Ureter (tissue), 1 donor: ENCODE data around the gene SORCS2. TPM values are rescaled to one million over a fixed set of nuclear protein-coding genes. Genes with fewer than 3 reads are reported as not detected.

Source experiments
- DNase-seq: peaks from one replicate; pipeline ENCODE4 v3.0.0-alpha.2; 2020; ENCODE audit warnings: low spot score
- total RNA-seq: library from RNA; stranded (reverse); gene quantifications from one replicate; pipeline ENCODE4 v1.2.4, GENCODE V29; 2023
- donor health status: DM: yes; HTN: yes; CAD: no.

Gene SORCS2
- total RNA-seq, 1 donor from 2014 or later = 2.8 TPM

DNA sequence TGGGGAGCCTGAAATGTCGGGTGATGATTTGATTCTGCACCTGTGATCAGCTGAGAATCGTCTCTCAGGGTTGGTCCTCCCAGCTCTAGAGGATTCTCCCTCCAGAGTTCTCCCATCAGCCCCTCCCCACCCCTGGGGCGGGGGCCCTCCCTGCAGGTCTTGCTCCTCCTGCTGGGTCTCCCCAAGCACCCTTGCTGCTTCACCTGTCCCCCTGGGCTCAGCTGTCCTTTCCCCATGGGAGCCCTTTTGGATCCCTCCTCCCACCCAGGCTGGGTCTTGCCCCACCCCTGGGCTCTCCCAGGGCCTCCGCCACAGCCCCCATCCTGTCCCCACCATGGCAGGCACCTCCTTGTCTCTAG is 220.2 kb downstream of the SORCS2 start:
- DNase-seq = no peak

DNA sequence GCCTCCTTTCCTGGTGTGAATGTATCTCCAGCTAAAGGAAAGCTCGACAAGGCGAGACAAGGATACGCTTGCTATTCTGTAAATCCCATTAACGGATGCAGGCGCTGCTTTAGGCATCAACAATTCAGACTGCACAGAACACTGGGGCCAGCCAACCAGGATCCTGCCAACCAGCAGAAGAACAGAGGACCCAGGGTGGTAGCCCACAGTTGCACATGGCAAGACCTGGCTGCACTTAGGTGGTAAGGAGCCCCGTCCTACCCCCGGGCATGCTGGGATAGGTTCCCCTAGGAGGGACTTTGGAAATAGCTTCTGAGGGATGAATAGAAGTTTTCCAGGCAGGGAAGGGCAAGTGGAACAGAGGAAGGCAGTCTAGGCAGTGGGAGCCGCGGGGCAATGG is 221.7 kb downstream of the SORCS2 start:
- DNase-seq = no peak

DNA sequence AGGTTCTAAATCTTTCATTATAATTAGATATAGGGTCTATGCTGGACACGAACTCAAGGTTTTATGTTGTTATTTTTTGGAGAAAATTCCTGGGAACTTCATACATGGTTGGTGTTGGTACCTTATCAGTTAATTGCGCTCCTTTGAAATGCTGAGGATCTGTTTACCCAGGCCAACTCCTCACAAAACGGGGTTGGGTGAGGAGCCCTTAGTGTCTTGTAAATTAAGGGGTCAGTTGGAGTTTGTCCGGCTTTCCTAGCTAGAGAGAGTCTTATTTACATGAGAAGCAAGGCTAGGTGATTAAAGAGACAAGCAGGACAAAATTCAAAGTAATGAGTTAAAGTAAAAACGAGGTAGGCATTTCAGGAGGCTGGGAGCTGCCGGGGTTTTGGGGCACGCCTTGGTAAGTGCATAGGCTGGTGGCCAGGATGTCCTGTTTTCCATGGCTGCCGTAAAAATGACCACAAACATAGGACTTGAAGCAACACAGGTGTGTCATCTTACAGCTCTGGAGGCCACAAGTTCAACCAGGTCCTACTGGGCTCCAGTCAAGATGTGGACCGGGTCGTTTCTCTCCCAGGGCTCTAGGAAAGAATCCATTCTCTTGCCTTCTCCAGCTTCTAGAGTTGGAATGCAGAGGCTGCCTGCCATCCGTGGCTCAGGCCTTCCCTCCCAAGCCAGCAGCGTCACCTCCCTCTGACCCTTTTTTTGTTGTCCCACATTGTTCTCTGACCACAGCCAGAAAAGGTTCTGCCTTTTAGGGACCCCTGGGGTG is 222.6 kb downstream of the SORCS2 start:
- DNase-seq = no peak

DNA sequence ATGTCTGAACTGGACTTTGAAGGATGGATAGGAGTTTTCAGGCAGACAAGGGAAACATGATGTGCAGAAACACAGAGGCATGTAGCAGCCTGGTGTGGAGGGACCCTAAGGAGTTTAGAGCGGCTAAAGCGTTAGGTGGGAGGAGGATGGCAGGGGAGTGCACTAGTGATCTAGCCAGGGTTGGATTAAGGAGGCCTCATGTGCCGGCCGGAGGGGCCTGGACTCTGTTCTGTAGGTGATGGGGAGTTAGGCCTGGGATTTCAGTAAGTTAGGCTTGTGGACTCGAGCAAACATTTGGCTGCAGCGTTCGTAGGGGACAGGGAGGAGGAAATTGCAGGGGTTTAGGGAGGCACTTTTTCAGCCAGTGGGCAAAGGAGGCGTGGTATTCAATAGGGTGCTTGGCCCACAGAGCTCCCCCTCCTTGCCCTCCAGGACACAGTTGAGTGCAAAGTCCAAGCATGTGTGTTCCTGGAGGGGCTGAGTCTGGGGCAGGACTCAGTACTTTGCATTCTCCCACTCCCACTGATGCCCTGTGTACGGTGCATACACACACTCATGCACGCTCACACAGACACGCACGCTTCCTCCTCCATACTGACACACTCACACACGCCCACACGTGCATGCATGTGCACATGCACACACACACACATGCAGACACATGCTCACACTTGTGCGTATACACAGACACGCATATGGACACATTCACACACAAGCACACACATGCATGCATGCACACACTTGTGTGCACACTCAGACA is 223.8 kb downstream of the SORCS2 start:
- no peak for DNase-seq

DNA sequence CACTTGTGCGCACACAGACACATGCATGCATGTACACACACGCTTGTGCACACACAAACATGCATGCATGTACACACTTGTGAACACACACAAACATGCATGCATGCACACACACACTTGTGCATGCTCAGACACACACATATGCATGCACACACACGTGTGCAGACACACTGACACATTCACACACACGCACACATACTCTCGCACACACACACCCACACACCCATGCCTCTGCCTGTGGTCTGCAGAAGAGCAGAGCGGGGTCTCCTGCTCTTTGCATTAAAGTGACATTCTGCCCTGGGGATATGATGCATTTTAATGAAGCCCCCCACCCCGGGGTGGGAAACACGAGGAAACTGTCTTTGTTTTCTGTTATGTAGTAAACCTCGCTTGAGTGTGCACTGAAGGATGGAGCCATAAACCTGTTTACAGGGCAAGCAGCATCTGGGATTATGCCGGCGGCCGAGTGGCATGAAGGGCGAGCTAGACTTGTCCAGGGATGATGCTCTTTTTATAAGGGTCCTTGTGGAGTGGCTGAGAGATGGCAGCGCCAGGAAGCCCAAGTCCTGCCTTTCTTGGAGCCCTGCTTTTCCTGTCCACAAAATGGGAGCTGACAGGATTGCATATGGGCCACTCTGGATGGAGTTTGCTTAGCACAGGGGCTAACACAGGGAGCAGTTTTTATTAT is 224.6 kb downstream of the SORCS2 start:
- DNase-seq = no peak

DNA sequence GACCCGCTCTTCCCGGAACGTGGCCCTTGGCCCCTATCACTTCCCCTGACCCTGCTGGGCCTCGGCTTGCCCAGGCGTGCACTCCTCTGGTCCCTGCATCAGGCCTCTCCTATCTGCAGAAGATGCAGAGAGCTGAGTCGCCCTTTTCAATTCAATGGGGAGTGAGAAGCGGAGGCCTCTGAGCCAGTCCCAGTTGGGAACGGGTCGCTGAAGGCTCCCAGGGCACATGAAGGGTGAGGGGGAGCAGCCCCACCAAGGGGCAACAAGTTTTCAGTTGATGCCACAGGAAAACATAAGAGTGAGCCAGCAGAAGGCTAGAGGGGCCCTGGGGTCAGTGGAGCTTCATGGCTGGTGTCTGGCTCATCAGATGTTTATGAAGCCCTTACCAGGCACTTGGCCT is 225.3 kb downstream of the SORCS2 start:
- DNase-seq = no peak

DNA sequence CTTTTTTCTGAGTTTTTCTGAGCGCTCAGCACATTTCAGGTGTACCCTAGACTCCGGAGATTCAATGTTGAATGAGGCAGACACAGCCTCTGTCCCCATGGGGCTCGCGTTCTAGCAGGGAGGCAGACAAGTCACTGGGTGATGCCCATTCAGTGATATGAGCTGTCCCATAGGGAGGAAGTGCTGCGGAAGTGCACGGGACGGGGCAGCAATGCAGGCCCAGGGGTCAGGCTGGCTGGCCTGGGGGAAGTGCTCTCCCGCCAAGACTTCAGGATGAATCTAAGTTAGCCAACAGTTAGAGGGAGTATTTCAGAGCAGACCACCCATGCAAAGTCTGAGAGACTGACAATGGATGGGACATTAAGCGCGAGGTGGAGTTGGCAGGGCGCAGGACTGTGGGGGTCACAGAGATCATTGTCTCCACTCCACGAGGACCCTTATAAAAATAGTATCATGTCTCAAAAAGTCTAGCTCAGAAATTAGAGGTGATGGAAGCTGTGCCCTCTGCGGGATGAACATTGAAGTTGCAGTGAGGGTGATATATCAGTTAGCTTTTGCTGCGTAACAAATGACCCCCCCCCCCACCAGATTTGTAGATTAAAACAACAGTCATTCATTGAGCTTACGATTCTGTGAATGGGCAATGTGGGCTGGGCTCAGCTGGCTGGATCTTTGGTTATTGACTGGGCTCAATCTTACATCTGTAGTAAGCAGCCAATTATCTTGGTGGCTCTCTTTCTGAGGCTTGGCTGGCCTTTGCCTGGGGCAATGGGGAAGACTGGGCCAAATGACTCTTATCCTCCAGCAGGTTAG is 226.0 kb downstream of the SORCS2 start:
- DNase-seq = no peak

DNA sequence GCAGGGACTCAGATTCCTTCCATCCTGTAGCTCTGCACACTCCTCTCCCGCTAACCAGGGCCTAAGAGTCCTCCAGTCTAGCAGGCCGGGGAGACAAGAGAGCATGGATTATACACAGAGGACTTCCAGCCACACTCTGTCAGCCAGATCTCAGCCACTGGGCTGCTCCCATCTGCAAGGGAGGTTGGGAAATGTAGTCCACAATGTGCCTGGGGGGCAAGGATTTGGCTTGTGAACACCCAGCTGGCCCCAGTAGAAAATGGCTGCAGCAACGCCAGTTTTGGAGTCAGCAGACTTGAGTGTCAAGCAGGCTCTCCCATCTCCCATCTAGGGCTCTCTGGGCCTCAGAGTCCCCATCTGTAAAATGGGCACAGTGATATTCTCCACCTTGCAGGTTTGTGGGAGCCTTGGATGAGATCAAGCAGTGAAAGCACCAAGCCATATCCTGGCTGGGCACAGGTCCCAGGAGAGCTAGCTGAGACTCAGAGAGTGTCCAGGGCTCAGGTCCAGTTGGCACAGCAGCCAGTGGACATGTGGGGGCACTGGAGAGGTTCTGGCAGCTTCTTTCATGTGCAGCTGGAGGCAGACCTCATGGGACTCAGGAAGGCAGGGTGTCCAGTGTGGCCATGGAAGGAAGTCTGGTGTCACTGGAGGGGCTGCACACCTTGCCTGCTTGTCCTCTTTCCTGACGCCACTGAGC is 227.8 kb downstream of the SORCS2 start:
- no peak for DNase-seq

DNA sequence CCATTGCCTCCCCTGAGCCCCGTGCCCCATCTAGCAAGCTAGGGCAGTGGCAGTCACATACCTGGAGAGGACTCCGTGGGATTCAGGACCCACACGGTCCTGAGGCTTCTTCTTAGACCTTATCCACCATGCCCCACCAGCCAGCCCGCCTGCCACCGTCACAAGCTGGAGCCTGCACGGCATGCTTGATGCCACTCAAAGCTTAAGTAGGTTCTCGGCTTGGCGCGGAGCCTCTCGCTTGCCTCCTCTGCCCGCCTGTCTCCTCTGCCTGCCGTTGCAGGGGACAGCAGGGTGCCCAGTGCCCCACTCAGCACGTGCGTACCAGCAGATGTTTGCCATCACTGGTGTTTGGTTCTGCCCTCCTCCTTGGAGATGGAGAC is 228.3 kb downstream of the SORCS2 start:
- DNase-seq = no peak

DNA sequence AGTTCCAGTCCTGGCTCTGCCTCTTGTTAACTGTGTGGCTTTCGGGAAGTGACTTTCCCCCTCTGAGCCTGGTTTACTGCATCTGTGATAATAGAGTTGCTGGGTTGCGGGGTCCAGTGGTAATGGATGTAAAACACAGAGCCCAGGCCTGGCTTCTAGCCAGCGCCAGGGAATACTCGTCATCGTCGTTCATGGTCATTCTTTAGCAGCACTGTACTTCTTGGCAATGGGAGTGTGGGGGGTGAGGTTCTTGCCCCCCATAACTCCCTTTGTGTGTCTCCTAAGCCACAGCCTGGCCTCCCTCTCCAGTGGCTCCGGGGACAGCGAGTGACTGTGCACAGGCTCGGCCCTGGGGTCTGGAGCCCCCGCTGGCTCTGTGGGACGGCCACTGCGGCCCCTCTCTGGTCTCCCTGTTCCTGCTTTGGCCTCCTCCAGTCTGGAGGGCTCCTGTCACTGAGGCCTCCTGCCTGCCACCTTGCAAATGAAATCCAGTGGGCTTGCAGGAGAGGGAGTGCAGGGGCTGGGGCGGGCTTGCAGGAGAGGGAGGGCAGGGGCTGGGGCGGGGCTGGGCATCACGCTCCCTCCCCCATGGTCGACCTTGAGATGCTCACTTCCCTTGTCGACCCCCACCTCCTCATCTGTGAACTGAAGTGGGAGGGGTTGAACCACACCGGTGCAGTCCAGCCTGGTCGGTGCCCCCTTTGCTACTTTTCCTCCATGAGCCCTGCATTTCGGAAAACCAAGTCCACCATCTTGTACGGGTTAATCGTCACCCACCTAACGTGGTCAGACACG is 229.2 kb downstream of the SORCS2 start:
- DNase-seq = no peak

DNA sequence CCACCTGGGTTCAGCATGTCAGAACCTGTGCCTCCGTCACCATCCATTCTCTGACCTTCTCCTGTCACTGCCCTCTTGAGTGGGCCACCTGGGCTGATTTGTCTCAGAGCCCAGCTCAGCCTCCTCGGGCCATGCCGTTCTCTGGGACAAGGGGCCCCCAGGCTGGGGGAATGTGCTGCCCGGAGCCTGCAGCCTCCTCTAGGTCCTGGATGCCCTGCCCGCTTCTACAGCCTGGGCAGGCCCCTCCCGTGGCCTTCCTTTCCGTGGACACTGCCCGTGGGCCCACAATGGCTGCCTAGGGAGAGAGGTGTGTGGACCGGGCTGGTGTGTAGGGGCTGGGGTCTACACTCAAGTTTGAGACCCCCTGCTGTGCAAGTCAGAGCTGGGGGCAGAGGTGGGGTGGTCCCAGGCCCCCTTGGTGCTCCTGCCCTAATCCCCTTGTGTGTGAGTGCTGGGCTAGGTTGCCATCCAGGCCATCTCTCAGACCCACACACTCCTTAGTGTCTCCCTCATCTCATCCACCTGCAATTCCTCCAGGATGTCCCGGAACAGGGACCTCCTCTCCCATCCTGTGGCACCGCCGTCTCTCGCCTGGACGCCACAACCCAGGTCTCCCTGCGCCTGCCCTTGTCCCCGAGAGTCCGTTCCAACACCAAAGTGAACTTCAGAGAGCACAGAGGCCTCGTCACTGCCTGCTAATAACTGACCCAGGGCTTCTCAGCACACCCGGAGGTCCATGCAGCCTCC is 230.0 kb downstream of the SORCS2 start:
- DNase-seq = no peak

DNA sequence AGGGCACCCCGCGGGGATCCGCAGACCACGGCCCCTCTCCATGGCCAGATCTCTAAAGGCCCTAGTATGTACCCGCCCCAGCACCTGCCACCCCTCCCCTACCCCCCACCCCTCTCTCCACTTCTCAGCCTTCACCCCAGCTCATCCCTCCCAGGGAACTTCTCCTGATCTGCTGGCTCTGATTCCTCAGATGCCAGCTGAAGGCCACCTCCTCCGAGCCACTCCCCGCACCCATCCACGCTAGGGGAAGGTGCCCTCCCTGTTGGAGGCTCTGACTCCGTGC is 230.5 kb downstream of the SORCS2 start:
- no peak for DNase-seq

DNA sequence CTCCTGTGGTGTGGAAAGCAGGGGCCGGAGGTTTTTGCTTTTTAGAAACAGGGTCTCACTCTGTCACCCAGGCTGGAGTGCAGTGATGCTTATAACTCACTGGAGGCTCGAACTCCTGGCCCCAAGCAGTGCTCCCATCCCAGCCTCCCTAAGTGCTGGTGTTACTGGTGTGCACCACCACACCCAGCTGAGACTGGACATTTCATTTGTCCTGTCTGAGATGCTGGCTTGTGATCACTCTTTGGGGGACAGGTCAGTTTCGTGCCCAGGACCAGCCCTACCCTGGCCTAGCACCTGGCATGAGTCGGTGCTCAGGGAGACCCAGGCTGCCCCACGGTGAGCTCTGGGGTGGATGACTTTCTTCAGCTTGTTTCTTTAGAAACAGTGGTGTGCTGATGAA is 231.1 kb downstream of the SORCS2 start:
- DNase-seq = no peak

DNA sequence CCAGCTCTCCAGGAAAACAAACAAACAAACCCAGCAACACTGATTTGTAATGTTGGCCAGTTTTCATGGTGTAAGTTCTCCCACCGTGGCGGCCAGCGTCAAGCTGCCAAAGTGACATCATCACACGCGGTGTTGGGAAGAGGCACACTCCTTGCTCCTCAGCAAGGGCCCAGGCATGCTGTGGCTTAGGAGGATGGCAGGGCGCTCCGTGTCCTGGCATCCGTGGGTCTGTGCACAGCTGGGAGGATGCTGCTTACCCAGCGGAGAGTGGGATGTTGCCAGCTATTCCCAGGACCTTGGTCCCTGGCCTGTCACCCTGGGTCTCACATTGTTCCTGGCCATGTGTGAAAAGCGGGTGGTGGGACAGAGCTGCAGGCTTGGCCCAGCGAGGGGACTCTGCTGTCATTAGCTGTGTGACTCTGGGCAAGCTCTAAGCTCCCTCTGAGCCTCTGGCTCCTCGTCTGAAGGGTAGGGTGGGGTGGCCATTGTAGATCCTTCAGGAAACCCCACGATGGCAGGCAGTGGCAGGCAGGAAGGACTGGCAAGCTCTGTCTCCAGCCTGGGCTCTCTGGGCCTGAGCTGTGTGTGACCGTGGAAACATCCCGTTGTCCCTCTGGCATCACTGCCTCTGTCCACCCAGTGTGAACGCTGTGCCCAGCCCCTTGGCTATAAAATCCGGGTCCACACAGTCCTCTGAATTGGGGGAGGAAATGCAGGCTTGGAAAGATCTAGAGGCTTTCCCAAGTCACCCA is 231.6 kb downstream of the SORCS2 start:
- peak; percentile 29 for DNase-seq

DNA sequence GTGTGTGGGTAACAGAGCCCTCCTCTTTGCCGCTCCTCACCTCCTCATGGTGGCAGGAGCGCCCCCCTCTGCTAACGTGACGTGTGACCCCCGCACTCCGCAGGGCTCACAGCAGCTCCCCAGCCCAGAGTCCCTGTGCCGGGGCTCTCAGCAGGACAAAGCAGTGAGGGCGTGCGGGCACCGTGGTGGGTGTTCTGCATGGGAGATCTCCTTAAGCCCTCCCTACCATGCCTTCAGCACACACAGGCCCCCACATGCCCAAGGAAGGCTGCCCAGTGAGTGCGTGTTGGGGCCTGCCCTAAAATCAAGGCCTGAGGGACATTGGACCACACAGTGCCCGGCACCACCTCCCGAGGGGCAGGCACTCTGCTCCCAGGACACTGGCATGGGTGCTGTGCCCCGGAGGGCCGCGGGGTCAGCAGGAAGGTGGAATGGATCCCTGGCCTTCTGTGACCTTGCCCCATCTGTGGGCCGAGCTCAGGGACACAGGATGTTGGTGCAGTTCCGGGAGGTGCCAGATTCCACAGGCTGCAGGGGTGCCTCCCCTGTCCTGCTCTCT is 232.3 kb downstream of the SORCS2 start:
- DNase-seq = peak; percentile 43

DNA sequence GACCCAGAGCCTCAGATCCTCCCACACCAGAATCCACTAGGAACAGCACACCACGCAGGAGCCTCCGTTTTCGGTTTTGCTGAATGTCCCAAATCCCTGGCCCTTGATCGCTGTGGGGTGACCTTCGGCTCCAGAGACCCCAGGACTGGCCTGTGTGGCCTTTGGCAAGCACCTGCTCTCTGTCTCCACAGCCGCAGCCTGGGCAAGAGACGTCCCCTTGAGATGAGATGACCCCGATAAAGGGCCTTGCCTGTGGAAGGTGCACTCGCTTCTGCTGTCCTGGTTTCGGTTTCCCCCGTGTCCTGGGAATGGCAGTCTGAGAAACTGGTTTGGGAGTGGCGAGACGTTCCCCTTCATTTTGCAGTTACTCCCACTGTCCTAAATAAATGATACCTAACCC is 232.8 kb downstream of the SORCS2 start:
- DNase-seq = no peak

DNA sequence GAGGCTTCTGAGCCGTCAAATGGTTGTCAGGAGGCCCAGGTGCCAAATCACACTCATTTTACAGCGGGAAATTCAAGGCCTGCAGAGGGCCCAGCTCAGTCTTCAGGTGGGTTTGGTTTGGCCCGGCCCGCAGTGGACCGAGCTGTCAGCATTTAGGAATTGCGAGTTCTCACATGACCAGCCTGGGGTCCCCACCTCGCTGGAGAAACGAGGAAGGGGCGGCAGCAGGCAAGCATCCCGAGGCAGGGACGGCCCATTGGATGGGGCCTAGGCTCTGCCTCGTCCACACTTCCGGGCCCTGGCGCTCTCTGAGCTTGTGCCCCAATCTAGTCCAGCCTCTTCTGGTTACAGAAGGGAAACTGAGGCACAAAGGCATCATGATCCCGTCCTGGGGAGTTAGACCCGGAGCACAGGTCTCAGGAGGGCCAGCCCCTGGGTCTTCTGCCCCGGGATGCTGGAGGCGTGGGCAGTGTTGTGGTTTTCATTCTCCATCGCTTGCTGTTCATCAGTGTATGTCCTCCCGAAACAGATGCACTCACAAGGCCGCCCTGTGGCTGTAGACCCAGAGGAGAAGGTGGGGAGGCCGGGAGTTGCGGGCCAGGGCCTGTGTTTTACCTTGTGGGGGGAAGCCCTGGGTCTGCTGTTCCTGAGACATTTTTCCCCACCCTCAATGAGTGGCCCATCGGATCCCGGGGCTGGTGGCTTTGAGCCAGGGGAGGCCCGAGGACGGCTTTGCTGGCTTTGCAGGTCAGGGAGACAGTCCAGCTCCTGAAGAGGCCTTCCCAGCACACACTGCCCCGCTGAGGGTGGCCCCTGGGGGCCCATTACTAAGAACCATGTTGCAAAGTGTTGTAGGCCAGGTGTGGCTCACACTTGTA is 233.5 kb downstream of the SORCS2 start:
- DNase-seq = peak; percentile 36
